ENCODE data around the gene RWDD1. TPM values are rescaled to one million over a fixed set of nuclear protein-coding genes. Genes with fewer than 3 reads are reported as not detected.
A peak's percentile ranks its signal among the peaks of the same experiment; 100 is the strongest.

Gene RWDD1
- total and polyA plus RNA-seq, 2 of the 13 experiments (the other 11 are each of a cell fraction or from before 2014, with no cell fraction given), result 27.4 to 67.1 TPM

DNA sequence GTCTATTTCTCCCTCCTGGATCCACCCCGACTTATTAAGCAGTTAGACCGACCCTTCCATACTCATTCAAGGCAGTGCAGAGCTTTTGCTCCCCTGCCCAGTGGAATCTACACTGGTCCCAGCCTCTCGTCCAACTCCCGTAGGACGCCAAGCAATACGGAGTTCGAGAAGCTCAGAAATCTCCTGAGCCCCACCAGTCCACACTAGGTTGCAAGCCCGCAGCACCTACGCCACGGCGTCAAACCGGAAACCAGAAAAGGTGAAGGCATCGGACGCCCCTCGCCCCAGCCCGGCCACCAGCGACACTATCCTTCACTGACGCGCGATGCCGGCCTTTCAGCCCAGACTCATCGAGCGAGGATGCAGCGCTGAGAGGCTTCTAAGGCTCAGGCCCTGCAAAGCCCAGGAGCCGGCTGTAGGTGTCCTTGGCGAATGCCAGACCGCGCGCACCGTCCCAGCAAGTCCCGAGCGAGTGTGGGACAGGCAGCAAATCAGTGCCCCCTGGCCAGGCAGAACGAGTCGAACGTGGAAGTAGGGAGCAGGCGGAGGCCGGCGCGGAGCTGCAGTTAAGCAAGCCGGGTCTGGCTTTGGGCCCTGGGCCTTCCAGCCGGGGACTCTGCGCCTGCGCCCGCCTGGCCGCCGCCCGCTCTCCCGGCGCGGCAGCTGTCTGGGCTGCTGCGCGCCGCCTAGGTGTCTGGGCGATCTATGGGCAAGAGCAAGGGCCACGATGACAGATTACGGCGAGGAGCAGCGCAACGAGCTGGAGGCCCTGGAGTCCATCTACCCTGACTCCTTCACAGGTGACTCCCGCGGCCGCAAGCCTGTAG is at the start of gene RWDD1 (continued):
- TF ChIP-seq ZNF382 (CRISPR knock-in tag; IDR thresholded peaks at IDR 0.05; ENCODE audit: borderline replicate concordance), result no peak
- TF ChIP-seq NFIC (IDR thresholded peaks at IDR 0.05; ENCODE audit: low read length), result no peak
- peak; percentile 55 for TF ChIP-seq MAFF (IDR thresholded peaks at IDR 0.05; ENCODE audit: low read depth, low read length)
- no peak; the same call in 1 of the 2 replicates for TF ChIP-seq ZNF180 (CRISPR knock-in tag; IDR thresholded peaks at IDR 0.05; ENCODE audit: borderline replicate concordance, low read depth)
- 0 out of 2 replicates have a peak, but pooled peaks have one; percentile 3 for TF ChIP-seq HDAC6 (IDR thresholded peaks at IDR 0.05; ENCODE audit: low read depth, low read length)
- TF ChIP-seq, protein P1, sequence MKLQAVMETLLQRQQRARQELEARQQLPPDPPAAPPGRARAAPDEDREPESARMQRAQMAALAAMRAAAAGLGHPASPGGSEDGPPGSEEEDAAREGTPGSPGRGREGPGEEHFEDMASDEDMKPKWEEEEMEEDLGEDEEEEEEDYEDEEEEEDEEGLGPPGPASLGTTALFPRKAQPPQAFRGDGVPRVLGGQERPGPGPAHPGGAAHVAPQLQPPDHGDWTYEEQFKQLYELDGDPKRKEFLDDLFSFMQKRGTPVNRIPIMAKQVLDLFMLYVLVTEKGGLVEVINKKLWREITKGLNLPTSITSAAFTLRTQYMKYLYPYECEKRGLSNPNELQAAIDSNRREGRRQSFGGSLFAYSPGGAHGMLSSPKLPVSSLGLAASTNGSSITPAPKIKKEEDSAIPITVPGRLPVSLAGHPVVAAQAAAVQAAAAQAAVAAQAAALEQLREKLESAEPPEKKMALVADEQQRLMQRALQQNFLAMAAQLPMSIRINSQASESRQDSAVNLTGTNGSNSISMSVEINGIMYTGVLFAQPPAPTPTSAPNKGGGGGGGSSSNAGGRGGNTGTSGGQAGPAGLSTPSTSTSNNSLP (IDR thresholded peaks at IDR 0.05; ENCODE audit: low read depth, low read length), result peak; percentile 49; the same call in 1 of the 2 replicates
- no peak for TF ChIP-seq RBAK (CRISPR knock-in tag; IDR thresholded peaks at IDR 0.05)
- no peak for TF ChIP-seq MIER2 (CRISPR knock-in tag; IDR thresholded peaks at IDR 0.05)
- TF ChIP-seq ZNF136 (CRISPR knock-in tag; IDR thresholded peaks at IDR 0.05; ENCODE audit: low read depth), result peak; percentile 46
- TF ChIP-seq TBX3 (IDR thresholded peaks at IDR 0.05; ENCODE audit: borderline replicate concordance), result peak; percentile 86
- TF ChIP-seq HIVEP1 (CRISPR knock-in tag; IDR thresholded peaks at IDR 0.05), result peak; percentile 89
- TF ChIP-seq, protein P2, sequence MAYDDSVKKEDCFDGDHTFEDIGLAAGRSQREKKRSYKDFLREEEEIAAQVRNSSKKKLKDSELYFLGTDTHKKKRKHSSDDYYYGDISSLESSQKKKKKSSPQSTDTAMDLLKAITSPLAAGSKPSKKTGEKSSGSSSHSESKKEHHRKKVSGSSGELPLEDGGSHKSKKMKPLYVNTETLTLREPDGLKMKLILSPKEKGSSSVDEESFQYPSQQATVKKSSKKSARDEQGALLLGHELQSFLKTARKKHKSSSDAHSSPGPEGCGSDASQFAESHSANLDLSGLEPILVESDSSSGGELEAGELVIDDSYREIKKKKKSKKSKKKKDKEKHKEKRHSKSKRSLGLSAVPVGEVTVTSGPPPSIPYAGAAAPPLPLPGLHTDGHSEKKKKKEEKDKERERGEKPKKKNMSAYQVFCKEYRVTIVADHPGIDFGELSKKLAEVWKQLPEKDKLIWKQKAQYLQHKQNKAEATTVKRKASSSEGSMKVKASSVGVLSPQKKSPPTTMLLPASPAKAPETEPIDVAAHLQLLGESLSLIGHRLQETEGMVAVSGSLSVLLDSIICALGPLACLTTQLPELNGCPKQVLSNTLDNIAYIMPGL (CRISPR knock-in tag; IDR thresholded peaks at IDR 0.05; ENCODE audit: borderline replicate concordance in 1 of 2, low read depth in 1 of 2), result peak; percentile 99
- TF ChIP-seq, protein P3, sequence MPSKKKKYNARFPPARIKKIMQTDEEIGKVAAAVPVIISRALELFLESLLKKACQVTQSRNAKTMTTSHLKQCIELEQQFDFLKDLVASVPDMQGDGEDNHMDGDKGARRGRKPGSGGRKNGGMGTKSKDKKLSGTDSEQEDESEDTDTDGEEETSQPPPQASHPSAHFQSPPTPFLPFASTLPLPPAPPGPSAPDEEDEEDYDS (CRISPR knock-in tag; IDR thresholded peaks at IDR 0.05), result peak; percentile 89
- TF ChIP-seq TSC22D2 (CRISPR knock-in tag; IDR thresholded peaks at IDR 0.05; ENCODE audit: borderline replicate concordance), result peak; percentile 96; the same call in 1 of the 2 replicates
- 0 out of 2 replicates have a peak, but pooled peaks have one; percentile 57 for TF ChIP-seq ZNF720 (CRISPR knock-in tag; IDR thresholded peaks at IDR 0.05)
- peak; percentile 95 for TF ChIP-seq EEA1 (CRISPR knock-in tag; IDR thresholded peaks at IDR 0.05; ENCODE audit: borderline replicate concordance)
- no peak for TF ChIP-seq ZMYM2 (CRISPR knock-in tag; IDR thresholded peaks at IDR 0.05)
- TF ChIP-seq GTF3A (CRISPR knock-in tag; conservative IDR thresholded peaks at IDR 0.05), result peak; percentile 99; the same call in 1 of the 2 replicates
- TF ChIP-seq ZFP37 (CRISPR knock-in tag; IDR thresholded peaks at IDR 0.05; ENCODE audit: borderline replicate concordance), result 0 out of 2 replicates have a peak, but pooled peaks have one; percentile 6
- TF ChIP-seq, protein P4, sequence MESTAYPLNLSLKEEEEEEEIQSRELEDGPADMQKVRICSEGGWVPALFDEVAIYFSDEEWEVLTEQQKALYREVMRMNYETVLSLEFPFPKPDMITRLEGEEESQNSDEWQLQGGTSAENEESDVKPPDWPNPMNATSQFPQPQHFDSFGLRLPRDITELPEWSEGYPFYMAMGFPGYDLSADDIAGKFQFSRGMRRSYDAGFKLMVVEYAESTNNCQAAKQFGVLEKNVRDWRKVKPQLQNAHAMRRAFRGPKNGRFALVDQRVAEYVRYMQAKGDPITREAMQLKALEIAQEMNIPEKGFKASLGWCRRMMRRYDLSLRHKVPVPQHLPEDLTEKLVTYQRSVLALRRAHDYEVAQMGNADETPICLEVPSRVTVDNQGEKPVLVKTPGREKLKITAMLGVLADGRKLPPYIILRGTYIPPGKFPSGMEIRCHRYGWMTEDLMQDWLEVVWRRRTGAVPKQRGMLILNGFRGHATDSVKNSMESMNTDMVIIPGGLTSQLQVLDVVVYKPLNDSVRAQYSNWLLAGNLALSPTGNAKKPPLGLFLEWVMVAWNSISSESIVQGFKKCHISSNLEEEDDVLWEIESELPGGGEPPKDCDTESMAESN (CRISPR knock-in tag; conservative IDR thresholded peaks at IDR 0.05), result peak; percentile 98
- TF ChIP-seq KDM1A (CRISPR knock-in tag; IDR thresholded peaks at IDR 0.05), result peak; percentile 72
- peak; percentile 94 for TF ChIP-seq ZNF614 (CRISPR knock-in tag; IDR thresholded peaks at IDR 0.05; ENCODE audit: borderline replicate concordance)
- TF ChIP-seq TOPORS (CRISPR knock-in tag; IDR thresholded peaks at IDR 0.05), result peak; percentile 99
- no peak for TF ChIP-seq ZNF30 (CRISPR knock-in tag; IDR thresholded peaks at IDR 0.05)

Measured in HepG2 (cell line).